ENCODE measurements around the gene IL11. TPM values are rescaled to one million over a fixed set of nuclear protein-coding genes. Genes with fewer than 3 reads are reported as not detected.

The IL11 gene
- total RNA-seq, 2 experiments from 2014 or later, result 0.26 to 0.34 TPM

- no peaks in the 10 kb centered on the region for H3K9me3 Mint-ChIP-seq (ENCODE audit: insufficient read depth)
- ATAC-seq (no peak), DNase-seq (no peak)
- H3K4me3 Mint-ChIP-seq, result no peak overlapping the region
- peaks cover 54% of the 10 kb centered on the region for H3K36me3 Mint-ChIP-seq (ENCODE audit: low read depth)
- ChIA-PET POLR2A (interaction anchor here (14.2 kb wide), 1 partner anchor 12 kb away, joined by 213 read pairs; the partner anchor contains the start of gene UBE2S), CTCF (no interaction called here)
- H3K27ac Mint-ChIP-seq, result peak overlapping the region; percentile 68
- H3K4me1 Mint-ChIP-seq (ENCODE audit: low read depth), result peaks cover 41% of the 10 kb centered on the region
- no peaks in the 10 kb centered on the region for H3K27me3 Mint-ChIP-seq (ENCODE audit: low read depth)
Measured at GRCh38 chr19:55390461-55390880, 20.2 kb upstream of the IL11 start.

GRCh38 chr19:55389386-55390317, 19.4 kb upstream of the IL11 start:
- H3K36me3 Mint-ChIP-seq (ENCODE audit: low read depth), result peaks cover 54% of the 10 kb centered on the region
- CTCF ChIA-PET, result no interaction called here
- POLR2A ChIA-PET, result interaction anchor here (0.6 to 14.2 kb wide), 3 partner anchors 13 to 148 kb away, joined by 3 to 213 read pairs (median 5); partner anchors contain the start of genes KMT5C and UBE2S

GRCh38 chr19:55387736-55388497, 17.7 kb upstream of the IL11 start:
- ATAC-seq, result no peak
- peaks cover 52% of the 10 kb centered on the region for H3K4me1 Mint-ChIP-seq (ENCODE audit: low read depth)
- H3K4me3 Mint-ChIP-seq, result peak overlapping the region; percentile 100
- CTCF ChIA-PET, result interaction anchor here (1.4 kb wide), 1 partner anchor 128 kb away, joined by 5 read pairs; no protein-coding TSS in a partner anchor
- peak overlapping the region; percentile 99 for H3K27ac Mint-ChIP-seq
- H3K9me3 Mint-ChIP-seq (ENCODE audit: insufficient read depth), result no peaks in the 10 kb centered on the region
- POLR2A ChIA-PET, result interaction anchor here (0.8 to 14.2 kb wide), 5 partner anchors 15 to 129 kb away, joined by 3 to 213 read pairs (median 4); partner anchors contain the start of genes KMT5C, PPP6R1 and UBE2S
- peaks cover 56% of the 10 kb centered on the region for H3K36me3 Mint-ChIP-seq (ENCODE audit: low read depth)
- no peak for DNase-seq
- no peaks in the 10 kb centered on the region for H3K27me3 Mint-ChIP-seq (ENCODE audit: low read depth)

More at GRCh38 chr19:55389386-55390317, 19.4 kb upstream of the IL11 start:
- no peak for DNase-seq
- Mint-ChIP-seq H3K4me3 (no peak overlapping the region), H3K9me3 (ENCODE audit: insufficient read depth) (no peaks in the 10 kb centered on the region), H3K4me1 (ENCODE audit: low read depth) (peaks cover 44% of the 10 kb centered on the region), H3K27me3 (ENCODE audit: low read depth) (no peaks in the 10 kb centered on the region), H3K27ac (peak overlapping the region; percentile 46)
- ATAC-seq, result no peak

GRCh38 chr19:55386493-55386971, 16.3 kb upstream of the IL11 start:
- Mint-ChIP-seq H3K36me3 (ENCODE audit: low read depth) (peaks cover 62% of the 10 kb centered on the region), H3K9me3 (ENCODE audit: insufficient read depth) (no peaks in the 10 kb centered on the region), H3K4me3 (peak overlapping the region; percentile 100), H3K27ac (peak overlapping the region; percentile 99), H3K4me1 (ENCODE audit: low read depth) (peaks cover 66% of the 10 kb centered on the region), H3K27me3 (ENCODE audit: low read depth) (no peaks in the 10 kb centered on the region)
- ChIA-PET CTCF (no interaction called here), POLR2A (interaction anchor here (0.5 to 14.2 kb wide), 4 partner anchors 16 to 130 kb away, joined by 3 to 213 read pairs (median 5); partner anchors contain the start of genes KMT5C and UBE2S)
- ATAC-seq (no peak), DNase-seq (no peak)

- no peaks in the 10 kb centered on the region for H3K27me3 Mint-ChIP-seq (ENCODE audit: low read depth)
- ChIA-PET POLR2A (interaction anchor here (0.5 to 14.2 kb wide), 3 partner anchors 17 to 130 kb away, joined by 3 to 213 read pairs (median 4); partner anchors contain the start of gene UBE2S), CTCF (no interaction called here)
- peak within 1 kb of the TSS; percentile 100 for H3K4me3 Mint-ChIP-seq
- DNase-seq (peak; percentile 99), ATAC-seq (peak; percentile 73)
- peak within 1 kb of the TSS; percentile 99 for H3K27ac Mint-ChIP-seq
- peaks cover 68% of the 10 kb centered on the region for H3K4me1 Mint-ChIP-seq (ENCODE audit: low read depth)
- H3K9me3 Mint-ChIP-seq (ENCODE audit: insufficient read depth), result no peaks in the 10 kb centered on the region
- H3K36me3 Mint-ChIP-seq (ENCODE audit: low read depth), result peaks cover 64% of the 10 kb centered on the region
Measured at GRCh38 chr19:55385724-55386492, 15.6 kb upstream of the IL11 start, which contains the start of gene RPL28. RPL28 (plus strand) TSS chr19:55385932; CDS start chr19:55386358, 426 bp downstream.

GRCh38 chr19:55384920-55385723, 14.9 kb upstream of the IL11 start:
- no peaks in the 10 kb centered on the region for H3K27me3 Mint-ChIP-seq (ENCODE audit: low read depth)

GRCh38 chr19:55384131-55384919, 14.1 kb upstream of the IL11 start, which contains the start of gene TMEM238:
TMEM238 (minus strand) TSS chr19:55384292; CDS start chr19:55384259, 33 bp downstream.
- DNase-seq (peak; percentile 50), ATAC-seq (peak; percentile 11)
- peaks cover 54% of the 10 kb centered on the region for H3K4me1 Mint-ChIP-seq (ENCODE audit: low read depth)
- H3K27me3 Mint-ChIP-seq (ENCODE audit: low read depth), result no peaks in the 10 kb centered on the region
- ChIA-PET POLR2A (interaction anchor here (0.6 to 14.2 kb wide), 18 partner anchors 8 to 130 kb away, joined by 3 to 213 read pairs (median 5); partner anchors contain the start of genes IL11, KMT5C, PPP6R1 and TMEM190), CTCF (interaction anchor here (0.7 to 3.1 kb wide), 17 partner anchors 34 to 296 kb away, joined by 3 to 30 read pairs (median 4); partner anchors contain the start of genes ISOC2 and KMT5C)
- H3K9me3 Mint-ChIP-seq (ENCODE audit: insufficient read depth), result no peaks in the 10 kb centered on the region
- peaks cover 54% of the 10 kb centered on the region for H3K36me3 Mint-ChIP-seq (ENCODE audit: low read depth)
- peak within 1 kb of the TSS; percentile 100 for H3K4me3 Mint-ChIP-seq
- peak within 1 kb of the TSS; percentile 99 for H3K27ac Mint-ChIP-seq

More at GRCh38 chr19:55384920-55385723, 14.9 kb upstream of the IL11 start:
- Mint-ChIP-seq H3K4me3 (peak overlapping the region; percentile 100), H3K36me3 (ENCODE audit: low read depth) (peaks cover 60% of the 10 kb centered on the region), H3K9me3 (ENCODE audit: insufficient read depth) (no peaks in the 10 kb centered on the region), H3K27ac (peak overlapping the region; percentile 99), H3K4me1 (ENCODE audit: low read depth) (peaks cover 62% of the 10 kb centered on the region)
- ChIA-PET CTCF (interaction anchor here (0.9 to 3.1 kb wide), 13 partner anchors 33 to 297 kb away, joined by 3 to 30 read pairs (median 5); partner anchors contain the start of genes ISOC2 and KMT5C), POLR2A (interaction anchor here (0.6 to 14.2 kb wide), 14 partner anchors 9 to 131 kb away, joined by 3 to 213 read pairs (median 6); partner anchors contain the start of genes IL11, PPP6R1, TMEM190 and UBE2S)
- ATAC-seq (peak; percentile 75), DNase-seq (peak; percentile 98)

GRCh38 chr19:55383279-55384130, 13.2 kb upstream of the IL11 start:
- no peaks in the 10 kb centered on the region for H3K9me3 Mint-ChIP-seq (ENCODE audit: insufficient read depth)
- H3K27ac Mint-ChIP-seq, result peak overlapping the region; percentile 95
- H3K4me3 Mint-ChIP-seq, result peak overlapping the region; percentile 88
- ChIA-PET POLR2A (interaction anchor here (0.6 to 14.2 kb wide), 16 partner anchors 7 to 130 kb away, joined by 3 to 213 read pairs (median 4); partner anchors contain the start of genes IL11, KMT5C, TMEM190 and UBE2S), CTCF (interaction anchor here (0.6 to 3.1 kb wide), 15 partner anchors 17 to 243 kb away, joined by 3 to 30 read pairs (median 4); partner anchors contain the start of gene KMT5C)
- DNase-seq (peak; percentile 65), ATAC-seq (peak; percentile 14)
- H3K27me3 Mint-ChIP-seq (ENCODE audit: low read depth), result no peaks in the 10 kb centered on the region
- peaks cover 47% of the 10 kb centered on the region for H3K4me1 Mint-ChIP-seq (ENCODE audit: low read depth)
- peaks cover 48% of the 10 kb centered on the region for H3K36me3 Mint-ChIP-seq (ENCODE audit: low read depth)
